ENCODE measurements around the gene WDR59. TPM values are rescaled to one million over a fixed set of nuclear protein-coding genes. Genes with fewer than 3 reads are reported as not detected.

The WDR59 gene
- total RNA-seq, 3 donors from 2014 or later, result 21.8 to 61.0 (median 43.6) TPM

- H3K27me3 ChIP-seq, result no peaks in the 10 kb centered on the region
- H3K4me1 ChIP-seq, result no peaks in the 10 kb centered on the region
- intact Hi-C loops (cut with DNase I; ENCODE audit: low total_unique reads), result loop anchor here (5.0 kb wide), 1 partner anchor 276 kb away; no protein-coding TSS in a partner anchor
- no peak for DNase-seq (ENCODE audit: low spot score in 2 of 2)
- no peak overlapping the region for H3K4me3 ChIP-seq
- no peaks in the 10 kb centered on the region for H3K36me3 ChIP-seq
- no peaks in the 10 kb centered on the region for H3K9me3 ChIP-seq
- TF ChIP-seq POLR2AphosphoS5 (IDR thresholded peaks at IDR 0.05), result no peak
- no peak for TF ChIP-seq POLR2A (IDR thresholded peaks at IDR 0.05)
- no peak overlapping the region for H3K27ac ChIP-seq
These were observed 11.6 kb downstream of the WDR59 start for GRCh38 chr16:74973304-74973703.

- no peaks in the 10 kb centered on the region for H3K27me3 ChIP-seq
- H3K4me1 ChIP-seq, result no peaks in the 10 kb centered on the region
- DNase-seq (ENCODE audit: low spot score in 2 of 2), result no peak
- H3K9me3 ChIP-seq, result no peaks in the 10 kb centered on the region
- no peak overlapping the region for H3K27ac ChIP-seq
- no peak overlapping the region for H3K4me3 ChIP-seq
- intact Hi-C loops (cut with DNase I; ENCODE audit: low total_unique reads), result no loop called here
- no peaks in the 10 kb centered on the region for H3K36me3 ChIP-seq
- TF ChIP-seq POLR2A (IDR thresholded peaks at IDR 0.05) (no peak), POLR2AphosphoS5 (IDR thresholded peaks at IDR 0.05) (no peak)
These were observed 30.2 kb downstream of the WDR59 start for GRCh38 chr16:74954763-74955162.

DNA sequence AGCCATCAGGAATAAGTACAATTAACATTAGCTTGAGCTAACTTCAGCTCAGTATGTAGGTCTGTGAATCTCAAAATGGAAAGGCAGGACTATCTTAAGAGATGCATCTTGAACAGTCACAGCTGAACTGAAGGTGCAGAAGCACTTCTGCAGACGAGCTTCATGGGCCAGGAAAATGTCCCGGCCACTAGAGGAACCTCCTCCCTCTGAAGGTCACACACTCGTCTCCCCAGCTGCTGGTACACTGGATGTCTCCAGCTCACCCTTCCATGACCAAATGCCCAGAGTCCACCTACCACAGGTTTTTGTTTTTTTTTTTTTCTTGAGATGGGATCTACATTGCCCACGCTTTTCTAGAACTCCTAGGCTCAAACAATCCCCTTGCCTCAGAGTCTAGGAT is 33.2 kb downstream of the WDR59 start:
- H3K36me3 ChIP-seq, result no peaks in the 10 kb centered on the region
- no peak overlapping the region for H3K4me3 ChIP-seq
- no peaks in the 10 kb centered on the region for H3K27me3 ChIP-seq
- TF ChIP-seq, protein P1, sequence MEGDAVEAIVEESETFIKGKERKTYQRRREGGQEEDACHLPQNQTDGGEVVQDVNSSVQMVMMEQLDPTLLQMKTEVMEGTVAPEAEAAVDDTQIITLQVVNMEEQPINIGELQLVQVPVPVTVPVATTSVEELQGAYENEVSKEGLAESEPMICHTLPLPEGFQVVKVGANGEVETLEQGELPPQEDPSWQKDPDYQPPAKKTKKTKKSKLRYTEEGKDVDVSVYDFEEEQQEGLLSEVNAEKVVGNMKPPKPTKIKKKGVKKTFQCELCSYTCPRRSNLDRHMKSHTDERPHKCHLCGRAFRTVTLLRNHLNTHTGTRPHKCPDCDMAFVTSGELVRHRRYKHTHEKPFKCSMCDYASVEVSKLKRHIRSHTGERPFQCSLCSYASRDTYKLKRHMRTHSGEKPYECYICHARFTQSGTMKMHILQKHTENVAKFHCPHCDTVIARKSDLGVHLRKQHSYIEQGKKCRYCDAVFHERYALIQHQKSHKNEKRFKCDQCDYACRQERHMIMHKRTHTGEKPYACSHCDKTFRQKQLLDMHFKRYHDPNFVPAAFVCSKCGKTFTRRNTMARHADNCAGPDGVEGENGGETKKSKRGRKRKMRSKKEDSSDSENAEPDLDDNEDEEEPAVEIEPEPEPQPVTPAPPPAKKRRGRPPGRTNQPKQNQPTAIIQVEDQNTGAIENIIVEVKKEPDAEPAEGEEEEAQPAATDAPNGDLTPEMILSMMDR (IDR thresholded peaks at IDR 0.05), result no peak
- no peak for TF ChIP-seq POLR2AphosphoS5 (IDR thresholded peaks at IDR 0.05)
- no peak for TF ChIP-seq POLR2A (IDR thresholded peaks at IDR 0.05)
- H3K27ac ChIP-seq, result no peak overlapping the region
- DNase-seq (ENCODE audit: low spot score in 2 of 2), result no peak
- intact Hi-C loops (cut with DNase I; ENCODE audit: low total_unique reads), result no loop called here
- H3K4me1 ChIP-seq, result no peaks in the 10 kb centered on the region
- H3K9me3 ChIP-seq, result no peaks in the 10 kb centered on the region

- no peaks in the 10 kb centered on the region for H3K27me3 ChIP-seq
- TF ChIP-seq POLR2A (IDR thresholded peaks at IDR 0.05) (no peak), POLR2AphosphoS5 (IDR thresholded peaks at IDR 0.05) (no peak)
- TF ChIP-seq, protein P1 (IDR thresholded peaks at IDR 0.05), result no peak
- no peaks in the 10 kb centered on the region for H3K36me3 ChIP-seq
- no peaks in the 10 kb centered on the region for H3K4me1 ChIP-seq
- H3K9me3 ChIP-seq, result no peaks in the 10 kb centered on the region
- intact Hi-C loops (cut with DNase I; ENCODE audit: low total_unique reads), result no loop called here
- DNase-seq (ENCODE audit: low spot score in 2 of 2), result no peak
- no peak overlapping the region for H3K27ac ChIP-seq
- H3K4me3 ChIP-seq, result no peak overlapping the region
These were observed 33.7 kb downstream of the WDR59 start for GRCh38 chr16:74951206-74951605.

DNA sequence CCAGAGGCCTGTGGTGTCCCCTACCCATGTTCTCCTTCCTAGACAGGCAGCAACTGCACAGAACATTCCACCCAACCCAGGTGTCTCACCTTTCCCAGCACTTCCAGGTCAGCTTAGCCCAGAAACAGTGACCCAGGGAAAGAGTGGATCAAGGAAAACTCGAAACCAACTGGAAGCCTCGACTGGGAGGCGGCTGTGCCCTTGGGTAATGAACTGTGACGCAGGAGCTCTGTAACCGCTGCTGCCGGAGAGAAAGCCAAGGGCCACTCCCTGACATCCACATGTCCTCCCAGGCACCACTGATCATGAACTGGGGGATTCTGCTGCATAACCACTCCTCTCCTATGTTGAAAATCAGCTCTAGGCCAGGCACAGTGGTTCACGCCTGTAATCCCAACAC is 34.4 kb downstream of the WDR59 start:
- TF ChIP-seq, protein P1 (IDR thresholded peaks at IDR 0.05), result no peak
- TF ChIP-seq POLR2AphosphoS5 (IDR thresholded peaks at IDR 0.05) (no peak), POLR2A (IDR thresholded peaks at IDR 0.05) (no peak)
- H3K4me1 ChIP-seq, result no peaks in the 10 kb centered on the region
- DNase-seq (ENCODE audit: low spot score in 2 of 2), result no peak
- H3K9me3 ChIP-seq, result no peaks in the 10 kb centered on the region
- no peaks in the 10 kb centered on the region for H3K36me3 ChIP-seq
- no peaks in the 10 kb centered on the region for H3K27me3 ChIP-seq
- no peak overlapping the region for H3K4me3 ChIP-seq
- H3K27ac ChIP-seq, result no peak overlapping the region
- intact Hi-C loops (cut with DNase I; ENCODE audit: low total_unique reads), result no loop called here

GRCh38 chr16:74949309-74949708 is 35.6 kb downstream of the WDR59 start:
- H3K27ac ChIP-seq, result no peak overlapping the region
- H3K4me1 ChIP-seq, result no peaks in the 10 kb centered on the region
- intact Hi-C loops (cut with DNase I; ENCODE audit: low total_unique reads), result no loop called here
- no peak for TF ChIP-seq POLR2A (IDR thresholded peaks at IDR 0.05)
- TF ChIP-seq, protein P1 (IDR thresholded peaks at IDR 0.05), result no peak
- no peak for TF ChIP-seq POLR2AphosphoS5 (IDR thresholded peaks at IDR 0.05)
- no peak overlapping the region for H3K4me3 ChIP-seq
- H3K27me3 ChIP-seq, result no peaks in the 10 kb centered on the region
- H3K9me3 ChIP-seq, result no peaks in the 10 kb centered on the region
- H3K36me3 ChIP-seq, result no peaks in the 10 kb centered on the region
- DNase-seq (ENCODE audit: low spot score in 2 of 2), result no peak
